BE2C (cell line): ENCODE results near the gene CEP20.

ENCODE experiments used
- DNase-seq: peaks from one replicate; pipeline ENCODE4 v3.0.0-alpha.2; 2020
- H3K27me3 ChIP-seq: fragments of 250-450 bp; sonication (Bioruptor Pico); 2 replicates; pipeline ENCODE4 v1.5.1; 2020; ENCODE audit warnings: mild to moderate bottlenecking
- H3K36me3 ChIP-seq: fragments of 250-450 bp; sonication (Bioruptor Pico); 2 replicates; pipeline ENCODE4 v1.5.1; 2020; ENCODE audit warnings: mild to moderate bottlenecking
- H3K4me1 ChIP-seq: fragments of 250-450 bp; sonication (Bioruptor Pico); 2 replicates; pipeline ENCODE4 v1.5.1; 2020
- H3K4me3 ChIP-seq: 2 replicates; pipeline ENCODE4 v1.5.1; 2011; ENCODE audit warnings: low read depth, low read length
- H3K9me3 ChIP-seq: fragments of 250-450 bp; sonication (Bioruptor Pico); 2 replicates; pipeline ENCODE4 v1.5.1; 2020
- TF ChIP-seq, protein P1 (sequence below): IDR thresholded peaks from 2 replicates; pipeline ENCODE4 v1.5.1; 2012; ENCODE audit warnings: mild to moderate bottlenecking, low read depth, low read length

Gene CEP20

DNA sequence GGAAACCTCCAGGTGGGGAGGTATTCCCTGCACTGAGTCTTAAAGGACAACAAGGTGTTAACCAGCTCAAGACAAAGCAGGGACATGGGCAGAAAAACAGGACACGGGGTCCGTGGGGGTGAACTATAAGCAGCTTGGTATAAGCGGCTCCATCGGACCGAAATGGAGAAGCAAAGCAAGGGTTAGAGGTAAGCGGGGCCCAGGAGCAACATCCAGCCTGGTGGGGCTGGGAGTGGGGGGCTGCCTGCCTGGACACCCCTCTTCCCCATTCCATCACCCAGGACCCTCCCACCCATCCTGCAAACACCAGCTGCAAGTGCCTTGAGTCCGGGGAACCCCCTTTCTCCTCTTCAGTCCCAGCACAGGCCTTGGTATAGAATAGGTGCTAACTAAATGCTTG is 61.1 kb downstream of the CEP20 start:
- Histone ChIP-seq H3K27me3 (no peaks in the 10 kb centered on the region), H3K9me3 (no peaks in the 10 kb centered on the region), H3K4me3 (no peak overlapping the region), H3K4me1 (no peaks in the 10 kb centered on the region), H3K36me3 (no peaks in the 10 kb centered on the region)
- TF ChIP-seq, protein P1, sequence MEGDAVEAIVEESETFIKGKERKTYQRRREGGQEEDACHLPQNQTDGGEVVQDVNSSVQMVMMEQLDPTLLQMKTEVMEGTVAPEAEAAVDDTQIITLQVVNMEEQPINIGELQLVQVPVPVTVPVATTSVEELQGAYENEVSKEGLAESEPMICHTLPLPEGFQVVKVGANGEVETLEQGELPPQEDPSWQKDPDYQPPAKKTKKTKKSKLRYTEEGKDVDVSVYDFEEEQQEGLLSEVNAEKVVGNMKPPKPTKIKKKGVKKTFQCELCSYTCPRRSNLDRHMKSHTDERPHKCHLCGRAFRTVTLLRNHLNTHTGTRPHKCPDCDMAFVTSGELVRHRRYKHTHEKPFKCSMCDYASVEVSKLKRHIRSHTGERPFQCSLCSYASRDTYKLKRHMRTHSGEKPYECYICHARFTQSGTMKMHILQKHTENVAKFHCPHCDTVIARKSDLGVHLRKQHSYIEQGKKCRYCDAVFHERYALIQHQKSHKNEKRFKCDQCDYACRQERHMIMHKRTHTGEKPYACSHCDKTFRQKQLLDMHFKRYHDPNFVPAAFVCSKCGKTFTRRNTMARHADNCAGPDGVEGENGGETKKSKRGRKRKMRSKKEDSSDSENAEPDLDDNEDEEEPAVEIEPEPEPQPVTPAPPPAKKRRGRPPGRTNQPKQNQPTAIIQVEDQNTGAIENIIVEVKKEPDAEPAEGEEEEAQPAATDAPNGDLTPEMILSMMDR: no peak
- no peak for DNase-seq

DNA sequence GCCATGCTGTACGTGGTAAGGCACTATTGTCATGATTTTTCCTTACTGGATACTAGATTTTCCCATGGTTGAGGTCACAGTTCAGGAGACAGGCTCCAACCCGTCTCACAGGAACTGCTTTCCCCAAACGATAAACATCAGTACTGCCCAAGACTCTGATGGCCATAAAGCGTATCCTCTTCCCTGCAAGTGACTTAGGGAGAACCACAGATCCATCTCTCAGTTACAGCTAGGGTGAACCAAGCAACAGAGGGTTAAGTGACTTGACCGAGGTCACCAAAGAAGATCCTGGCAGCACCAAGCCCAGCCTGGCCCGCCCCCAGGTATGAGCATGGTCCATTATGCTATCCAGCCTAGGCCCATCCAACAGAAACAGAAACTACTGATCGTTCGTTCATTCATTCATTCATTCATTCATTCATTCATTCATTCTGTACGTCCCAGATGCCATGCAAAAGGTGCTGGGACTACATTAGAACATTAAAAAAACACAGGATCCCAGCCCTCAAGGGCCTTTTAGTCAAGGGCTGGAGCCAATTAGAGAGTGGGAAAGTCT is 62.6 kb downstream of the CEP20 start:
- DNase-seq: no peak
- Histone ChIP-seq H3K27me3 (no peaks in the 10 kb centered on the region), H3K9me3 (no peaks in the 10 kb centered on the region), H3K4me1 (no peaks in the 10 kb centered on the region), H3K4me3 (no peak overlapping the region), H3K36me3 (no peaks in the 10 kb centered on the region)
- TF ChIP-seq, protein P1: no peak

DNA sequence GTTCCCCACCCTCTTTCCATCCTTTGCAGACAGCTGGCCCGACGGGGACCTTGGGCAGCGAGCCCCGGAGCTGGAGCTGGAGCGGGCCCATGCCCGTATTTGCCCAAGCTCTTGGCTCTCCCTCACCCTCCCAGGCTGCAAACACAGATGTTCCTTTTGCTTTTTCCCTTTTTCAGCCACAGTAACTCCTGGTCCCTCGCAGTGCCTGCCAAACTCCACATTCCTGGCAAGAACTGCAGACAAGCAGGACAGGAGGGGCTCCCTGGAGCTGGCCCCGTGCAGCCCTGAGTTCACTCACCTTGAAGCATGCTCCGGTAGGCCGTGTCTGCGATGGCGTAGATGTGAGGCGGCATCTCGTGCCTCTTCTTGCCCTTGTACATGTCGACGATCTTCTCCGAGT is 65.4 kb downstream of the CEP20 start:
- Histone ChIP-seq H3K4me3 (no peak overlapping the region), H3K9me3 (no peaks in the 10 kb centered on the region), H3K4me1 (no peaks in the 10 kb centered on the region), H3K27me3 (no peaks in the 10 kb centered on the region), H3K36me3 (no peaks in the 10 kb centered on the region)
- TF ChIP-seq, protein P1: no peak
- DNase-seq: no peak

DNA sequence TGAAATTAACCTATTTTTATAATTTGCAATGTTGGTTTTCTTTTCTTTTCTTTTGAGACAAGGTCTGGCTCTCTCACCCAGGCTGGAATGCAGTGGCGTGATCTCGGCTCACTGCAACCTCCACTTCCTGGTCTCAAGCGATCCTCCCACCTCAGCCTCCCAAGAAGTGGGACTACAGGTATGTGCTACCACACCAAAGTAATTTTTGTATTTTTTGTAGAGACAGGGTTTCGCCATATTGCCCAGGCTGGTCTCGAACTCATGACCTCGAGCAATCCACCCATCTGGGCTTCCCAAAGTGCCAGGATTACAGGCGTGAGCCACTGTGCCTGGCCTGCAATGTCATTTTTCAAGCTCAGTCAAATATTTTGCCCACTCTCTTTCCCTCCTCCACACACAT is 67.6 kb downstream of the CEP20 start:
- Histone ChIP-seq H3K27me3 (no peaks in the 10 kb centered on the region; the same call in 1 of the 2 replicates), H3K36me3 (no peaks in the 10 kb centered on the region), H3K9me3 (no peaks in the 10 kb centered on the region), H3K4me1 (no peaks in the 10 kb centered on the region), H3K4me3 (no peak overlapping the region)
- TF ChIP-seq, protein P1: no peak
- no peak for DNase-seq

DNA sequence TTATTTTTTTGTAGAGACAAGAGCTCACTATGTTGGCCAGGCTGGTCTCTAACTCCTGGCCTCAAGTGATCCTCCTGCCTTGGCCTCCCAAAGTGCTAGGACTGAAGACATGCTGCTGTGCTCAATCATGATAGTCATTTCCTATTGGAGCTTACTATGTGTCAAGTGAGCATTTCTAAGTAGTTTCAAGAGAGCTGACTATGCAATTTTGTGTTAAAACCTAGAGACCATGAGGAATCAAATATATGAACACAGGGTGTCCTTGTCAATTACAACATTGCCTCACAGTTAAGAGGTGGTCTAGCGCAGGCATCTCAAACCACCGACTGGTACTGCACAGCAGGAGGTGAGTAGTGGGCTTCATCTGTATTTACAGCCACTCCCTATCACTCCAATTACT is 69.4 kb downstream of the CEP20 start:
- DNase-seq: no peak
- Histone ChIP-seq H3K4me1 (no peaks in the 10 kb centered on the region), H3K27me3 (no peaks in the 10 kb centered on the region; the same call in 1 of the 2 replicates), H3K4me3 (no peak overlapping the region), H3K9me3 (0 out of 2 replicates have a peak, but pooled peaks cover 4% of the 10 kb centered on the region), H3K36me3 (no peaks in the 10 kb centered on the region)
- TF ChIP-seq, protein P1: no peak

DNA sequence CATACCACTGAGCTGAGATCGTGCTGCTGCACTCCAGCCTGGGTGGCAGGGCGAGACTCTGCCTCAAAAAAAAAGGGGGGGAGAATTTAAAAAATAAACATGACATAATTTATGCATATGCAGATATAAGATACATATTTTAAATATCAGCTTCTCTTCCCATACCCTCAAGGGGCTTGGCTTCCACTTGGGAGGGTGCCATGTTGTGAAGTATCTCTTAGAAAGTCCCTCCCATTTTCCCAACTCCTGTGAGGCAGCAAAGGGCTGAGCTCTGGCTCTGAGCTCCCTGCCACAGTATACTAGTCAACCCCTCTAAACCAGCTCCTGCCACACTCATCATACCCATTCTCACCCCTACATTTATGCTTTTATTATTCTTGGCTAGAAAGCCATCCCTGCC is 71.0 kb downstream of the CEP20 start:
- Histone ChIP-seq H3K36me3 (no peaks in the 10 kb centered on the region), H3K9me3 (0 out of 2 replicates have a peak, but pooled peaks cover 4% of the 10 kb centered on the region), H3K4me3 (no peak overlapping the region), H3K4me1 (no peaks in the 10 kb centered on the region), H3K27me3 (no peaks in the 10 kb centered on the region; the same call in 1 of the 2 replicates)
- DNase-seq: no peak
- TF ChIP-seq, protein P1: no peak
